MCF 10A (cell line): Measurements from ENCODE around the gene SNX25. TPM values are rescaled to one million over a fixed set of nuclear protein-coding genes. Genes with fewer than 3 reads are reported as not detected.
"Not testable (repeated sequence)": the region's sequence is repeated elsewhere in the genome, so short reads cannot be mapped to it uniquely, and the experiment has no call there.

Experiments
- BruUV-seq: library from RNA; stranded (reverse); fragments of 400-500 nt; replicated peaks from 2 replicates; lab custom pipeline; 2021; lab: Mats Ljungman, UMichigan
- CTCF ChIA-PET: fragments of 300-600 bp; sonication (Branson Sonifier 250); formaldehyde crosslinking; extraction: SDS; loops from one replicate; lab custom pipeline; 2021; ENCODE audit warnings: antibody characterized with exemption, inconsistent platforms; lab: Yijun Ruan, JAX
- POLR2A ChIA-PET: fragments of 300-600, 350-650 bp; sonication (Branson Sonifier 250); formaldehyde crosslinking; extraction: SDS; loops from one replicate; lab custom pipeline; 2020; ENCODE audit warnings: antibody characterized with exemption, inconsistent platforms; lab: Yijun Ruan, JAX
- DNase-seq: peaks from one replicate; pipeline ENCODE4 v3.0.0-alpha.2; 2018; ENCODE audit not compliant: unreplicated experiment
- H3K27ac Mint-ChIP-seq: one replicate; pipeline ENCODE4 v1.8.0; 2022; ENCODE audit warnings: mild to moderate bottlenecking, low read depth, mixed read lengths; ENCODE audit not compliant: unreplicated experiment
- H3K27me3 Mint-ChIP-seq: one replicate; pipeline ENCODE4 v1.8.0; 2022; ENCODE audit warnings: mixed read lengths; ENCODE audit not compliant: insufficient read depth, unreplicated experiment
- H3K36me3 Mint-ChIP-seq: one replicate; pipeline ENCODE4 v1.8.0; 2022; ENCODE audit warnings: mild to moderate bottlenecking, moderate library complexity, mixed read lengths; ENCODE audit not compliant: insufficient read depth, unreplicated experiment
- H3K4me1 Mint-ChIP-seq: one replicate; pipeline ENCODE4 v1.8.0; 2022; ENCODE audit warnings: mixed read lengths; ENCODE audit not compliant: insufficient read depth, unreplicated experiment
- H3K4me3 Mint-ChIP-seq: one replicate; pipeline ENCODE4 v1.8.0; 2022; ENCODE audit warnings: mild to moderate bottlenecking, moderate library complexity, mixed read lengths; ENCODE audit not compliant: unreplicated experiment
- H3K9me3 Mint-ChIP-seq: one replicate; pipeline ENCODE4 v1.8.0; 2022; ENCODE audit warnings: mixed read lengths; ENCODE audit not compliant: unreplicated experiment
- CTCF ChIP-seq: fragments of 200-600 bp; IDR thresholded peaks from one replicate; pipeline ENCODE4 v1.8.0; 2022; ENCODE audit warnings: antibody characterized with exemption, mild to moderate bottlenecking; ENCODE audit not compliant: unreplicated experiment
- intact Hi-C: fragments of 100-400 bp; cut with micrococcal nuclease; formaldehyde crosslinking; loops from 2 replicates; pipeline ENCODE4 v1.14.1; 2022
- total RNA-seq: library from RNA; stranded (reverse); gene quantifications from 2 replicates; pipeline ENCODE4 v1.2.3, GENCODE V29; 2022

The SNX25 gene
- total RNA-seq, 1 experiment from 2014 or later: 10.5 TPM

- TSS peak; percentile 51 for BruUV-seq
- Mint-ChIP-seq H3K4me1 (peaks cover 13% of the 10 kb centered on the region), H3K27me3 (no peaks in the 10 kb centered on the region), H3K36me3 (peaks cover 12% of the 10 kb centered on the region), H3K4me3 (peak overlapping the region; percentile 90), H3K27ac (peak overlapping the region; percentile 94), H3K9me3 (no peaks in the 10 kb centered on the region)
- intact Hi-C loops: loop anchor here (2.0 to 10.0 kb wide), 2 partner anchors 194 to 272 kb away; partner anchors contain the start of genes ANKRD37 and CCDC110
- ChIA-PET CTCF (interaction anchor here (6.3 kb wide), 1 partner anchor 20 kb away, joined by 42 read pairs; no protein-coding TSS in a partner anchor), POLR2A (interaction anchor here (0.6 to 0.7 kb wide), 4 partner anchors 41 to 159 kb away, joined by 3 to 5 read pairs (median 3); no protein-coding TSS in a partner anchor)
- TF ChIP-seq CTCF: no peak
- DNase-seq: peak; percentile 36
Observed at GRCh38 chr4:185202984-185203485, 6.4 kb upstream of the SNX25 start.

GRCh38 chr4:185203486-185204237 is 5.7 kb upstream of the SNX25 start, which contains the start of gene CFAP97:
Gene CFAP97 (minus strand): TSS chr4:185204000. CDS start chr4:185191196, 12,804 bp downstream.
- CTCF ChIA-PET: no interaction called here
- DNase-seq: peak; percentile 86
- BruUV-seq: no TSS peak
- Mint-ChIP-seq H3K36me3 (peaks cover 5% of the 10 kb centered on the region), H3K4me3 (peak within 1 kb of the TSS; percentile 90), H3K27ac (peak within 1 kb of the TSS; percentile 94), H3K4me1 (peaks cover 13% of the 10 kb centered on the region), H3K9me3 (no peaks in the 10 kb centered on the region), H3K27me3 (no peaks in the 10 kb centered on the region)
- POLR2A ChIA-PET: interaction anchor here (0.6 to 2.0 kb wide), 6 partner anchors 9 to 574 kb away, joined by 3 to 25 read pairs (median 4); partner anchors contain the start of genes ANKRD37, LRP2BP and SLC25A4
- no peak for TF ChIP-seq CTCF
- intact Hi-C loops: loop anchor here (2.0 to 10.0 kb wide), 2 partner anchors 193 to 271 kb away; partner anchors contain the start of genes ANKRD37 and CCDC110

GRCh38 chr4:185204238-185204910 is 5.0 kb upstream of the SNX25 start:
- ChIA-PET CTCF (interaction anchor here (0.8 kb wide), 1 partner anchor 18 kb away, joined by 3 read pairs; no protein-coding TSS in a partner anchor), POLR2A (interaction anchor here (0.6 to 2.0 kb wide), 8 partner anchors 8 to 573 kb away, joined by 3 to 25 read pairs (median 3); partner anchors contain the start of genes ANKRD37, LRP2BP and SLC25A4)
- peaks cover 4% of the 10 kb centered on the region for H3K36me3 Mint-ChIP-seq
- peak overlapping the region; percentile 90 for H3K4me3 Mint-ChIP-seq
- no peaks in the 10 kb centered on the region for H3K9me3 Mint-ChIP-seq
- H3K27me3 Mint-ChIP-seq: no peaks in the 10 kb centered on the region
- TSS peak; percentile 90 for BruUV-seq
- H3K27ac Mint-ChIP-seq: peak overlapping the region; percentile 94
- no peak for TF ChIP-seq CTCF
- DNase-seq: peak; percentile 45
- H3K4me1 Mint-ChIP-seq: peaks cover 13% of the 10 kb centered on the region
- intact Hi-C loops: loop anchor here (10.0 kb wide), 1 partner anchor 270 kb away; the partner anchor contains the start of gene CCDC110

- not testable (repeated sequence) for DNase-seq, H3K4me1 Mint-ChIP-seq, H3K36me3 Mint-ChIP-seq, H3K9me3 Mint-ChIP-seq, H3K27ac Mint-ChIP-seq, H3K27me3 Mint-ChIP-seq, BruUV-seq
- ChIA-PET POLR2A (interaction anchor here (0.9 to 2.0 kb wide), 6 partner anchors 24 to 391 kb away, joined by 3 to 25 read pairs (median 3); partner anchors contain the start of genes ANKRD37, LRP2BP and SLC25A4), CTCF (interaction anchor here (0.8 kb wide), 1 partner anchor 18 kb away, joined by 3 read pairs; no protein-coding TSS in a partner anchor)
- intact Hi-C loops: loop anchor here (10.0 kb wide), 1 partner anchor 270 kb away; the partner anchor contains the start of gene CCDC110
- H3K4me3 Mint-ChIP-seq: peak overlapping the region; percentile 90
Observed at GRCh38 chr4:185205073-185205472, 4.3 kb upstream of the SNX25 start.
